Liver (tissue), 9 donors: ENCODE results near the gene INO80B. TPM values are rescaled to one million over a fixed set of nuclear protein-coding genes. Genes with fewer than 3 reads are reported as not detected.

Experiments
- DNase-seq: peaks from one replicate; pipeline ENCODE4 v3.0.0-alpha.2; 2017; ENCODE audit warnings: low spot score
- H3K27ac ChIP-seq, 2 donors: one replicate each; pipeline ENCODE4 v1.7.0; 2013; ENCODE audit warnings: inconsistent platforms in 2 of 2, low read length in 2 of 2, control low read depth in 1 of 2, low read depth in 1 of 2, mild to moderate bottlenecking in 1 of 2
- H3K27me3 ChIP-seq, 4 donors: one replicate each; pipeline versions ENCODE4 v1.6.1 to v1.7.0; 2013; ENCODE audit warnings: low read length in 3 of 4, inconsistent platforms in 1 of 4, mild to moderate bottlenecking in 1 of 4, moderate library complexity in 1 of 4; ENCODE audit not compliant: control insufficient read depth in 4 of 4, insufficient read depth in 4 of 4
- H3K36me3 ChIP-seq, 4 donors: one replicate each; pipeline versions ENCODE4 v1.6.1 to v1.7.0; 2013; ENCODE audit warnings: low read length in 3 of 4, mild to moderate bottlenecking in 3 of 4, low read depth in 1 of 4, moderate library complexity in 1 of 4; ENCODE audit not compliant: control insufficient read depth in 4 of 4, insufficient read depth in 3 of 4
- H3K4me1 ChIP-seq, 4 donors: one replicate each; pipeline versions ENCODE4 v1.6.1 to v1.7.0; 2013; ENCODE audit warnings: low read length in 3 of 4, mild to moderate bottlenecking in 3 of 4, moderate library complexity in 1 of 4; ENCODE audit not compliant: control insufficient read depth in 4 of 4, insufficient read depth in 4 of 4
- H3K4me3 ChIP-seq, 3 donors: one replicate each; pipeline versions ENCODE4 v1.6.1 to v1.7.0; 2013; ENCODE audit warnings: low read length in 3 of 3, control low read depth in 1 of 3, low read depth in 1 of 3, mild to moderate bottlenecking in 1 of 3
- H3K9ac ChIP-seq, 2 donors: one replicate each; pipeline ENCODE4 v1.7.0; 2013; ENCODE audit warnings: low read length in 2 of 2, mild to moderate bottlenecking in 2 of 2, moderate library complexity in 2 of 2, control low read depth in 1 of 2, low read depth in 1 of 2
- H3K9me3 ChIP-seq, 4 donors: one replicate each; pipeline versions ENCODE4 v1.6.1 to v1.7.0; 2013; ENCODE audit warnings: low read length in 3 of 4; ENCODE audit not compliant: control insufficient read depth in 4 of 4
- EGR1 ChIP-seq, 2 donors: IDR thresholded peaks; 2 replicates each; pipeline ENCODE4 v1.6.1; 2016 to 2018; ENCODE audit warnings: antibody characterized with exemption in 2 of 2, low read depth in 2 of 2
- FOXA1 ChIP-seq: IDR thresholded peaks from 2 replicates; pipeline ENCODE4 v1.6.1; 2016; ENCODE audit warnings: antibody characterized with exemption
- FOXA2 ChIP-seq: IDR thresholded peaks from 2 replicates; pipeline ENCODE4 v1.6.1; 2016; ENCODE audit warnings: antibody characterized with exemption
- GABPA ChIP-seq, 2 donors: IDR thresholded peaks in 1 of 2; conservative IDR thresholded peaks in 1 of 2; 2 replicates each; pipeline ENCODE4 v1.6.1; 2016; ENCODE audit warnings: antibody characterized with exemption in 2 of 2, mild to moderate bottlenecking in 1 of 2, moderate library complexity in 1 of 2
- HNF4A ChIP-seq, 2 donors: conservative IDR thresholded peaks; 2 replicates each; pipeline ENCODE4 v1.6.1; 2016; ENCODE audit warnings: antibody characterized with exemption in 2 of 2, mild to moderate bottlenecking in 2 of 2
- HNF4G ChIP-seq: IDR thresholded peaks from 2 replicates; pipeline ENCODE4 v1.6.1; 2016; ENCODE audit warnings: antibody characterized with exemption
- JUND ChIP-seq, 2 donors: IDR thresholded peaks; 2 replicates each; pipeline ENCODE4 v1.6.1; 2016; ENCODE audit warnings: antibody characterized with exemption in 2 of 2
- NR2F2 ChIP-seq: IDR thresholded peaks from 2 replicates; pipeline ENCODE4 v1.6.1; 2016; ENCODE audit warnings: antibody characterized with exemption
- RAD21 ChIP-seq, 2 donors: IDR thresholded peaks; 2 replicates each; pipeline ENCODE4 v1.6.1; 2016; ENCODE audit warnings: antibody characterized with exemption in 2 of 2, mild to moderate bottlenecking in 2 of 2
- RXRA ChIP-seq, 2 donors: IDR thresholded peaks; 2 replicates each; pipeline ENCODE4 v1.6.1; 2017 to 2018; ENCODE audit warnings: antibody characterized with exemption in 2 of 2, mild to moderate bottlenecking in 1 of 2
- SP1 ChIP-seq: IDR thresholded peaks from 2 replicates; pipeline ENCODE4 v1.6.1; 2018; ENCODE audit warnings: antibody characterized with exemption, mild to moderate bottlenecking
- YY1 ChIP-seq: IDR thresholded peaks from 2 replicates; pipeline ENCODE4 v1.6.1; 2016; ENCODE audit warnings: antibody characterized with exemption, mild to moderate bottlenecking
- WGBS: extraction: QIAGEN DNeasy Blood & Tissue Kit; methylation state at CpG from one replicate; pipeline ENCODE4 v1.1.7; 2013; 5-methylcytosine and 5-hydroxymethylcytosine counted together
- polyA plus RNA-seq, 2 donors: library from polyadenylated mRNA; stranded (reverse) in 1 of 2; unstranded in 1 of 2; fragments of 200-250 nt in 1 of 2; fragments of >200 nt in 1 of 2; fragmentation: Nextera tagmentation in 1 of 2; extraction: Ambion mirVana in 1 of 2; gene quantifications; one replicate each; pipeline versions ENCODE4 v1.2.1 to v1.2.3, GENCODE V29; 2013 to 2015
- total RNA-seq, 2 donors: library from RNA; depleted of rRNA; stranded (reverse); fragments of >200 nt; gene quantifications; one replicate each; pipeline ENCODE4 v1.2.3, GENCODE V29; 2014
- TF ChIP-seq, protein P1 (sequence below): IDR thresholded peaks from 2 replicates; pipeline ENCODE4 v1.6.1; 2016; ENCODE audit warnings: antibody characterized with exemption
- TF ChIP-seq, protein P2 (sequence below): IDR thresholded peaks from 2 replicates; pipeline ENCODE4 v1.6.1; 2016; ENCODE audit warnings: antibody characterized with exemption
- TF ChIP-seq, protein P3 (sequence below): IDR thresholded peaks from 2 replicates; pipeline ENCODE4 v1.6.1; 2016; ENCODE audit warnings: antibody characterized with exemption
- TF ChIP-seq, protein P4 (sequence below): IDR thresholded peaks from 2 replicates; pipeline ENCODE4 v1.6.1; 2016; ENCODE audit warnings: antibody characterized with exemption, mild to moderate bottlenecking
- TF ChIP-seq, protein P5 (sequence below): fragments of 150-350 bp; IDR thresholded peaks from 2 replicates; pipeline ENCODE4 v1.5.1; 2017; ENCODE audit warnings: improper control_type of control experiment, low read depth, low read length; ENCODE audit not compliant: missing input control
- donor health status: healthy.
- donor health status: healthy.
- donor health status: healthy.
- donor health status: healthy.
- donor health status: healthy.

INO80B gene
- total and polyA plus RNA-seq, 4 donors, result 2.7 to 14.8 (median 10.5) TPM

DNA sequence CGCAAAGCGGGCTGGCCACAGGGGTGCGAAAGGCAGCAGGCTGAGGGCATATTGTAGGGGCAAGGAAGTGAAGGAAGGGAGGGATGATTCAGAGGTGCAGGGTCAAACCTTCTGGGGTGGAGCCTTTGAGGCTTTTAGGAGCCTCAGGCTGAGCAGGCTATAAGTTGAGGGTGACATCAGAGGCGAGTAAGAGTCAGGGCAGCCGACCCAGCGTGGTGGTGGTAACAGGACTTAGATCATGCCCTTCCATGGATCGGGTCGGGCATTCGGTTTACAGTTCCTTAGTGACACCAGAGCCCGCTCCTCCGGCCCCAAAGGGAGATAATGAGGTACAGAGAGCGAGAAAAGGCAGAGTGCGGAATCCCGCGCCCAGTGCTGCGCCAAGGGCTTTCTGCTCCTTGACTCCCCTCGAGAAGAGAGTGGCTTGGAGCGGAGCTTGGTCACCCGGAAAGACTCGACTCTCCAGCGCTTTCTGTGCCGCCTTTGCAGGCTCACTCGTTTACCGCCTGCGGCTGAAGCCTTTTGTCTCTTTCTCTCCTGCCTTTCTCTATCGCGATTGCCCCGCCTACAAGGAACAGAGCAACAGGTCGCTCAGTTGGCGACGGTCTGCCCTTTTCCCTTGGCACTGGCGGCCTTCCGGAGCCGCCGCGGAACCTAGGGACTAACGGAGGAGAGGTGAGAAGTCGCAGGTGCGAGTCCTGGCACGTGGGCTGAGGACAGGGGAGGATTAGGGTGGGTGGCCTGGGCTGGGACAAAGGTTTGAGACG is 43.8 kb downstream of the INO80B start:
- Histone ChIP-seq H3K4me3 (peak overlapping the region; percentile 7 to 50 (median 50)), H3K27me3 (no peaks in the 10 kb centered on the region), H3K36me3 (peaks cover 0 to 4% (median 2%) of the 10 kb centered on the region in 4 donors), H3K27ac (no peak overlapping the region), H3K9ac (peak overlapping the region in 1 of 2 donors; percentile 23), H3K9me3 (no peaks in the 10 kb centered on the region), H3K4me1 (peaks cover 17 to 72% (median 54%) of the 10 kb centered on the region in 4 donors)
- TF ChIP-seq, protein P1, sequence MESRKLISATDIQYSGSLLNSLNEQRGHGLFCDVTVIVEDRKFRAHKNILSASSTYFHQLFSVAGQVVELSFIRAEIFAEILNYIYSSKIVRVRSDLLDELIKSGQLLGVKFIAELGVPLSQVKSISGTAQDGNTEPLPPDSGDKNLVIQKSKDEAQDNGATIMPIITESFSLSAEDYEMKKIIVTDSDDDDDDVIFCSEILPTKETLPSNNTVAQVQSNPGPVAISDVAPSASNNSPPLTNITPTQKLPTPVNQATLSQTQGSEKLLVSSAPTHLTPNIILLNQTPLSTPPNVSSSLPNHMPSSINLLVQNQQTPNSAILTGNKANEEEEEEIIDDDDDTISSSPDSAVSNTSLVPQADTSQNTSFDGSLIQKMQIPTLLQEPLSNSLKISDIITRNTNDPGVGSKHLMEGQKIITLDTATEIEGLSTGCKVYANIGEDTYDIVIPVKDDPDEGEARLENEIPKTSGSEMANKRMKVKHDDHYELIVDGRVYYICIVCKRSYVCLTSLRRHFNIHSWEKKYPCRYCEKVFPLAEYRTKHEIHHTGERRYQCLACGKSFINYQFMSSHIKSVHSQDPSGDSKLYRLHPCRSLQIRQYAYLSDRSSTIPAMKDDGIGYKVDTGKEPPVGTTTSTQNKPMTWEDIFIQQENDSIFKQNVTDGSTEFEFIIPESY, result no peak
- TF ChIP-seq, protein P2, sequence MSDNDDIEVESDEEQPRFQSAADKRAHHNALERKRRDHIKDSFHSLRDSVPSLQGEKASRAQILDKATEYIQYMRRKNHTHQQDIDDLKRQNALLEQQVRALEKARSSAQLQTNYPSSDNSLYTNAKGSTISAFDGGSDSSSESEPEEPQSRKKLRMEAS, result no peak
- TF ChIP-seq RXRA (IDR thresholded peaks at IDR 0.05), result no peak
- TF ChIP-seq, protein P3, sequence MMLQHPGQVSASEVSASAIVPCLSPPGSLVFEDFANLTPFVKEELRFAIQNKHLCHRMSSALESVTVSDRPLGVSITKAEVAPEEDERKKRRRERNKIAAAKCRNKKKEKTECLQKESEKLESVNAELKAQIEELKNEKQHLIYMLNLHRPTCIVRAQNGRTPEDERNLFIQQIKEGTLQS, result no peak
- TF ChIP-seq EGR1 (IDR thresholded peaks at IDR 0.05; ENCODE audit: low read depth in 2 of 2), result no peak
- no peak for TF ChIP-seq JUND (IDR thresholded peaks at IDR 0.05)
- TF ChIP-seq, protein P4, sequence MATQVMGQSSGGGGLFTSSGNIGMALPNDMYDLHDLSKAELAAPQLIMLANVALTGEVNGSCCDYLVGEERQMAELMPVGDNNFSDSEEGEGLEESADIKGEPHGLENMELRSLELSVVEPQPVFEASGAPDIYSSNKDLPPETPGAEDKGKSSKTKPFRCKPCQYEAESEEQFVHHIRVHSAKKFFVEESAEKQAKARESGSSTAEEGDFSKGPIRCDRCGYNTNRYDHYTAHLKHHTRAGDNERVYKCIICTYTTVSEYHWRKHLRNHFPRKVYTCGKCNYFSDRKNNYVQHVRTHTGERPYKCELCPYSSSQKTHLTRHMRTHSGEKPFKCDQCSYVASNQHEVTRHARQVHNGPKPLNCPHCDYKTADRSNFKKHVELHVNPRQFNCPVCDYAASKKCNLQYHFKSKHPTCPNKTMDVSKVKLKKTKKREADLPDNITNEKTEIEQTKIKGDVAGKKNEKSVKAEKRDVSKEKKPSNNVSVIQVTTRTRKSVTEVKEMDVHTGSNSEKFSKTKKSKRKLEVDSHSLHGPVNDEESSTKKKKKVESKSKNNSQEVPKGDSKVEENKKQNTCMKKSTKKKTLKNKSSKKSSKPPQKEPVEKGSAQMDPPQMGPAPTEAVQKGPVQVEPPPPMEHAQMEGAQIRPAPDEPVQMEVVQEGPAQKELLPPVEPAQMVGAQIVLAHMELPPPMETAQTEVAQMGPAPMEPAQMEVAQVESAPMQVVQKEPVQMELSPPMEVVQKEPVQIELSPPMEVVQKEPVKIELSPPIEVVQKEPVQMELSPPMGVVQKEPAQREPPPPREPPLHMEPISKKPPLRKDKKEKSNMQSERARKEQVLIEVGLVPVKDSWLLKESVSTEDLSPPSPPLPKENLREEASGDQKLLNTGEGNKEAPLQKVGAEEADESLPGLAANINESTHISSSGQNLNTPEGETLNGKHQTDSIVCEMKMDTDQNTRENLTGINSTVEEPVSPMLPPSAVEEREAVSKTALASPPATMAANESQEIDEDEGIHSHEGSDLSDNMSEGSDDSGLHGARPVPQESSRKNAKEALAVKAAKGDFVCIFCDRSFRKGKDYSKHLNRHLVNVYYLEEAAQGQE, result no peak
- TF ChIP-seq, protein P5, sequence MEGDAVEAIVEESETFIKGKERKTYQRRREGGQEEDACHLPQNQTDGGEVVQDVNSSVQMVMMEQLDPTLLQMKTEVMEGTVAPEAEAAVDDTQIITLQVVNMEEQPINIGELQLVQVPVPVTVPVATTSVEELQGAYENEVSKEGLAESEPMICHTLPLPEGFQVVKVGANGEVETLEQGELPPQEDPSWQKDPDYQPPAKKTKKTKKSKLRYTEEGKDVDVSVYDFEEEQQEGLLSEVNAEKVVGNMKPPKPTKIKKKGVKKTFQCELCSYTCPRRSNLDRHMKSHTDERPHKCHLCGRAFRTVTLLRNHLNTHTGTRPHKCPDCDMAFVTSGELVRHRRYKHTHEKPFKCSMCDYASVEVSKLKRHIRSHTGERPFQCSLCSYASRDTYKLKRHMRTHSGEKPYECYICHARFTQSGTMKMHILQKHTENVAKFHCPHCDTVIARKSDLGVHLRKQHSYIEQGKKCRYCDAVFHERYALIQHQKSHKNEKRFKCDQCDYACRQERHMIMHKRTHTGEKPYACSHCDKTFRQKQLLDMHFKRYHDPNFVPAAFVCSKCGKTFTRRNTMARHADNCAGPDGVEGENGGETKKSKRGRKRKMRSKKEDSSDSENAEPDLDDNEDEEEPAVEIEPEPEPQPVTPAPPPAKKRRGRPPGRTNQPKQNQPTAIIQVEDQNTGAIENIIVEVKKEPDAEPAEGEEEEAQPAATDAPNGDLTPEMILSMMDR, result no peak
- no peak for TF ChIP-seq RAD21 (IDR thresholded peaks at IDR 0.05)
- no peak for TF ChIP-seq GABPA (IDR thresholded peaks at IDR 0.05 in 1 of 2, conservative IDR thresholded peaks at IDR 0.05 in 1 of 2)
- no peak for TF ChIP-seq HNF4G
- TF ChIP-seq FOXA1, result no peak
- no peak for TF ChIP-seq HNF4A (conservative IDR thresholded peaks at IDR 0.05)
- TF ChIP-seq YY1, result no peak
- no peak for TF ChIP-seq NR2F2
- TF ChIP-seq SP1, result no peak
- no peak for TF ChIP-seq FOXA2
- DNase-seq, result no peak
- 13% methylated on average over 41 of the region's 41 CpGs for WGBS
